SU-DHL-6 (cell line): ENCODE results near the gene S100PBP.

Experiments
- H2AFZ ChIP-seq: fragments of 200-600 bp; sonication (generic); 2 replicates; pipeline ENCODE4 v1.6.1; 2014; ENCODE audit warnings: low read depth, mild to moderate bottlenecking, moderate library complexity, mixed read lengths, antibody characterized with exemption, low read length; ENCODE audit not compliant: severe bottlenecking
- H3F3A ChIP-seq: fragments of 200-600 bp; shearing (Covaris generic); 2 replicates; pipeline ENCODE4 v1.6.0; 2016; ENCODE audit warnings: antibody characterized with exemption, mild to moderate bottlenecking; ENCODE audit not compliant: insufficient read depth
- H3K27ac ChIP-seq: fragments of 200-600 bp; sonication (generic); 2 replicates; pipeline ENCODE4 v1.5.1; 2016; ENCODE audit warnings: low read depth, mild to moderate bottlenecking, low read length, moderate library complexity, mixed read lengths
- H3K27me3 ChIP-seq: fragments of 200-600 bp; sonication (generic), shearing (Covaris generic); 2 replicates; pipeline ENCODE4 v1.6.0; 2014; ENCODE audit warnings: mild to moderate bottlenecking, low read length
- H3K36me3 ChIP-seq: fragments of 200-600 bp; sonication (generic); 2 replicates; pipeline ENCODE4 v1.6.1; 2014; ENCODE audit warnings: mild to moderate bottlenecking, low read length, mixed read lengths
- H3K4me2 ChIP-seq: fragments of 300-600, 200-600 bp; shearing (Covaris generic), sonication (generic); 2 replicates; pipeline ENCODE4 v1.6.0; 2014; ENCODE audit warnings: low read length, low read depth, mild to moderate bottlenecking; ENCODE audit not compliant: poor library complexity, severe bottlenecking
- H3K4me3 ChIP-seq: fragments of 200-600 bp; sonication (generic); 2 replicates; pipeline ENCODE4 v1.5.1; 2014; ENCODE audit warnings: antibody characterized with exemption, low read length, mild to moderate bottlenecking, mixed read lengths; ENCODE audit not compliant: insufficient read depth, poor library complexity, severe bottlenecking
- H3K79me2 ChIP-seq: fragments of 200-600 bp; sonication (generic); 2 replicates; pipeline ENCODE4 v1.6.1; 2014; ENCODE audit warnings: mild to moderate bottlenecking, low read length, moderate library complexity; ENCODE audit not compliant: insufficient read depth
- H3K9ac ChIP-seq: fragments of 200-600 bp; sonication (generic); 2 replicates; pipeline ENCODE4 v1.7.0; 2014; ENCODE audit warnings: mild to moderate bottlenecking, low read length
- H3K9me2 ChIP-seq: fragments of 200-600 bp; sonication (generic); replicated peaks from 2 replicates; pipeline ENCODE4 v1.6.1; 2014; ENCODE audit warnings: low read length; ENCODE audit not compliant: insufficient read depth
- H3K9me3 ChIP-seq: fragments of 200-600 bp; sonication (generic); 2 replicates; pipeline ENCODE4 v1.6.1; 2014; ENCODE audit warnings: low read length, mixed read lengths; ENCODE audit not compliant: insufficient read depth
- H4K20me1 ChIP-seq: fragments of 200-600 bp; sonication (generic); 2 replicates; pipeline ENCODE4 v1.6.1; 2014; ENCODE audit warnings: low read depth, mild to moderate bottlenecking, antibody characterized with exemption, low read length, moderate library complexity, mixed read lengths
- EZH2phosphoT487 ChIP-seq: fragments of 200-600 bp; sonication (generic), shearing (Covaris generic); conservative IDR thresholded peaks from 2 replicates; pipeline ENCODE4 v1.6.1; 2018; ENCODE audit warnings: mild to moderate bottlenecking, antibody characterized with exemption, low read length, moderate library complexity, mixed read lengths
- TF ChIP-seq, protein P1 (sequence below): fragments of 200-600 bp; sonication (generic); IDR thresholded peaks from one replicate; pipeline ENCODE4 v1.5.1; 2017; ENCODE audit warnings: antibody characterized with exemption, mild to moderate bottlenecking, low read length, moderate library complexity; ENCODE audit not compliant: insufficient read depth, poor library complexity, severe bottlenecking

S100PBP gene

DNA sequence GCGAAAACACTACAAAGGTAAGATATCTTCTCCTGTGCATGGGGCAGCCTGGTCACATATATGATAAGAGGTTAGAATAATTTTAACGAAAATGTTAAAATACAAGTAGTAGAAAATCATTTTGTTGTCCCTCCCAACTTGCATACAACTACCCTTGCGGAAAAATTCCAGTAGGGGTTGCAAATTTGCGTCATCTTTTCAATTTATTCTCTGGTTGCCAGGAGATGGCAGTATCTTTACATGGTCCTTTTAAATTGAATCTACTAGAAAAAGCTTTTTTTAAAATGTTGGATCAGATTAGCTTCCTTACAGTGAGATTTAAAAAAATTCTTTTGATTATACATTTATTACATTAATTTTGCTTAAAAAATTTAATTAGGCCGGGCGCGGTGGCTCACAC, 10.9 kb downstream of the S100PBP start:
- Histone ChIP-seq H3K27ac (no peak overlapping the region), H3F3A (no peaks in the 10 kb centered on the region), H4K20me1 (no peaks in the 10 kb centered on the region), H3K36me3 (peaks cover 46% of the 10 kb centered on the region), H3K79me2 (no peaks in the 10 kb centered on the region), H3K9me3 (no peaks in the 10 kb centered on the region), H3K9ac (no peak overlapping the region), H3K27me3 (no peaks in the 10 kb centered on the region), H2AFZ (no peak overlapping the region), H3K4me3 (no peak overlapping the region), H3K9me2 (no peaks in the 10 kb centered on the region), H3K4me2 (no peak overlapping the region)
- no peak for TF ChIP-seq EZH2phosphoT487
- TF ChIP-seq, protein P1, sequence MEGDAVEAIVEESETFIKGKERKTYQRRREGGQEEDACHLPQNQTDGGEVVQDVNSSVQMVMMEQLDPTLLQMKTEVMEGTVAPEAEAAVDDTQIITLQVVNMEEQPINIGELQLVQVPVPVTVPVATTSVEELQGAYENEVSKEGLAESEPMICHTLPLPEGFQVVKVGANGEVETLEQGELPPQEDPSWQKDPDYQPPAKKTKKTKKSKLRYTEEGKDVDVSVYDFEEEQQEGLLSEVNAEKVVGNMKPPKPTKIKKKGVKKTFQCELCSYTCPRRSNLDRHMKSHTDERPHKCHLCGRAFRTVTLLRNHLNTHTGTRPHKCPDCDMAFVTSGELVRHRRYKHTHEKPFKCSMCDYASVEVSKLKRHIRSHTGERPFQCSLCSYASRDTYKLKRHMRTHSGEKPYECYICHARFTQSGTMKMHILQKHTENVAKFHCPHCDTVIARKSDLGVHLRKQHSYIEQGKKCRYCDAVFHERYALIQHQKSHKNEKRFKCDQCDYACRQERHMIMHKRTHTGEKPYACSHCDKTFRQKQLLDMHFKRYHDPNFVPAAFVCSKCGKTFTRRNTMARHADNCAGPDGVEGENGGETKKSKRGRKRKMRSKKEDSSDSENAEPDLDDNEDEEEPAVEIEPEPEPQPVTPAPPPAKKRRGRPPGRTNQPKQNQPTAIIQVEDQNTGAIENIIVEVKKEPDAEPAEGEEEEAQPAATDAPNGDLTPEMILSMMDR = no peak

DNA sequence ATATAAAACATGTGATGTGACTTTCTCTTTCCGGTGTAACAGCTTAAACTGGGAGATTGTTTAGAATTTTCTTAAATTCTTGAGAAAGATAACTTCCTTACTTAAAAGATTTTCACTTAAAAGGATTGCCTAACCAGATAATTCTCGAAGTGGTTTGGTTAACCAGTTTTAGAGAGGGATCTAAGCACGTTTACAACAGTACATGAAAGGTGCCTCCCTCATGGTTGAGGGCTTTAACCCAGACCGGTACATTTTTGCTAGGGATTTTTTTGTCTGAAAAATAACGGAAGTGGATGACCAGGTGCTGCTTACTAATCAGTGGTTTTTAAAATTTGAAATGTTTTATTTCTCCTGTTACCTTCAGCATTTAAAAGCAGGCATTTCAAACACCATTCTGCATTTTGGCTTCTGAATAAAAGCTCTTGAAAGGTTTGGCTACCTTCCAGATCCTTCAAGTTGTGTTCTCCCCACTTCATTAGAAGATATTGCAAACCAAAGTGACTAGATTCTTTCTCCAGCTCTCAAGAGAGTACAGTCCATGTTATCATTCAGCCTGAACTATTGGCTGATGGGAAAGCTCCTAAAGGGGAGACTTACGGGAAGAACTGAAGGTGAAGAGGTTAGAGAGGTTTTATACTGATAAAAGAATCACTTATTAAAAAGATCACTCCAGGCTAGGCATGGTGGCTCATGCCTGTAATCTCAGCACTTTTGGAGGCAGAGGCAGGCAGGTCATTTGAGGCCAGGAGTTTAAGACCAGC, 12.8 kb downstream of the S100PBP start:
- Histone ChIP-seq H2AFZ (no peak overlapping the region), H3K9ac (no peak overlapping the region), H3K4me3 (no peak overlapping the region), H3K9me2 (no peaks in the 10 kb centered on the region), H3F3A (no peaks in the 10 kb centered on the region), H3K79me2 (no peaks in the 10 kb centered on the region), H3K9me3 (no peaks in the 10 kb centered on the region), H4K20me1 (no peaks in the 10 kb centered on the region), H3K27me3 (no peaks in the 10 kb centered on the region), H3K4me2 (no peak overlapping the region), H3K27ac (no peak overlapping the region), H3K36me3 (peaks cover 50% of the 10 kb centered on the region)
- TF ChIP-seq, protein P1 = no peak
- TF ChIP-seq EZH2phosphoT487 = no peak

DNA sequence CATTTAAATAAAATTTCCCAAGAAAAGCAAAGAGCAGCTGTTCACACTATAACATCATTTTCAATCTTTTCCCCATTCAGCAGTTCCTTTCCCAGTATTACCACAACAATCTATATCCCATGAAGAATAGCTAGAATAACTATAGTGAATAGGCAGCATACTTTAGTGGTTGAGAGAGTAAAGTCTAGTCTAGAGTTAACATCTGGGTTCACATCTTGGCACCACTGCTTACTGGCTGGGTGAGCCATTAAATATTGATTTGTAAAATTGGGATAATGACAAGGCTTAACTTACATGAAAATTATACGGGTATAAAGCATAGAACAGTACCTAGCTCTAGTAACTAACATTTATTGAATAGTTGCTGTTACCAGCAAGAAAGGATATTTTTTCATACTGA, 14.4 kb downstream of the S100PBP start:
- TF ChIP-seq, protein P1 = no peak
- TF ChIP-seq EZH2phosphoT487 = no peak
- Histone ChIP-seq H3F3A (no peaks in the 10 kb centered on the region), H3K9ac (no peak overlapping the region), H3K27ac (no peak overlapping the region), H3K9me2 (no peaks in the 10 kb centered on the region), H3K4me3 (no peak overlapping the region), H3K4me2 (no peak overlapping the region), H2AFZ (no peak overlapping the region), H3K9me3 (no peaks in the 10 kb centered on the region), H3K36me3 (peaks cover 49% of the 10 kb centered on the region), H4K20me1 (no peaks in the 10 kb centered on the region), H3K79me2 (no peaks in the 10 kb centered on the region), H3K27me3 (no peaks in the 10 kb centered on the region)
